NCI-H1694 (cell line): Measurements from ENCODE around the gene ZNF296.

Source experiments
- DNase-seq: peaks from one replicate; lab custom pipeline; 2025; lab: John Stamatoyannopoulos, UW

Gene ZNF296

GRCh38 chr19:45079911-45080370, 3.7 kb upstream of the ZNF296 start:
- DNase-seq, result no peak

GRCh38 chr19:45079063-45079910, 3.0 kb upstream of the ZNF296 start, which contains the start of gene GEMIN7:
Gene GEMIN7 (plus strand): TSS chr19:45079260. CDS start chr19:45090115, 10,855 bp downstream.
- peak; percentile 13 for DNase-seq

GRCh38 chr19:45078390-45079062, 2.2 kb upstream of the ZNF296 start:
- no peak for DNase-seq

- no peak for DNase-seq
Measured at GRCh38 chr19:45076851-45077730, 813 bp upstream of the ZNF296 start.

GRCh38 chr19:45075301-45076028, 813 bp downstream of the ZNF296 start:
- no peak for DNase-seq

GRCh38 chr19:45074744-45075300, 1.5 kb downstream of the ZNF296 start:
- no peak for DNase-seq

GRCh38 chr19:45071969-45072790, 4.1 kb downstream of the ZNF296 start:
- DNase-seq, result no peak

GRCh38 chr19:45071545-45071938, 4.7 kb downstream of the ZNF296 start:
- DNase-seq, result no peak

GRCh38 chr19:45070861-45071544, 5.3 kb downstream of the ZNF296 start:
- DNase-seq, result no peak

- DNase-seq, result no peak
Measured at GRCh38 chr19:45070214-45070613, 6.1 kb downstream of the ZNF296 start.

GRCh38 chr19:45069056-45069455, 7.2 kb downstream of the ZNF296 start:
- no peak for DNase-seq

GRCh38 chr19:45068041-45068440, 8.2 kb downstream of the ZNF296 start:
- no peak for DNase-seq

- no peak for DNase-seq
Measured at GRCh38 chr19:45066921-45067661, 9.2 kb downstream of the ZNF296 start.

- no peak for DNase-seq
Measured at GRCh38 chr19:45063851-45064801, 12.2 kb downstream of the ZNF296 start.

- DNase-seq, result no peak
Measured at GRCh38 chr19:45061965-45062364, 14.3 kb downstream of the ZNF296 start.

GRCh38 chr19:45059258-45059965, 16.9 kb downstream of the ZNF296 start:
- peak; percentile 85 for DNase-seq

- no peak for DNase-seq
Measured at GRCh38 chr19:45058622-45059159, 17.6 kb downstream of the ZNF296 start.
